HepG2 (cell line): ENCODE data around the gene GNAT2. TPM values are rescaled to one million over a fixed set of nuclear protein-coding genes. Genes with fewer than 3 reads are reported as not detected.

Experiments
- ATAC-seq: fragments of 200-7000 bp; cut with Tn5 transposase; 3 replicates; pipeline ENCODE4 v1.9.1; 2020; ENCODE audit warnings: mild to moderate bottlenecking, moderate library complexity
- BruUV-seq: library from RNA; stranded (reverse); fragments of 400-500 nt; replicated peaks from 2 replicates; lab custom pipeline; 2021; lab: Mats Ljungman, UMichigan
- CTCF ChIA-PET: fragments of 300-600 bp; formaldehyde crosslinking; extraction: SDS; loops from one replicate; lab custom pipeline; 2021; ENCODE audit warnings: low total read pairs, inconsistent platforms, low intra/inter-chr PET ratio; lab: Yijun Ruan, JAX
- POLR2A ChIA-PET: fragments of 350-600 bp; sonication (Branson Sonifier 250); formaldehyde crosslinking; loops from one replicate; lab custom pipeline; 2020; ENCODE audit warnings: antibody characterized with exemption, inconsistent platforms; lab: Yijun Ruan, JAX
- DNase-seq: peaks from one replicate; pipeline ENCODE4 v3.0.0-alpha.2; 2015; ENCODE audit warnings: low spot score
- FAIRE-seq: peaks from 3 replicates; lab custom pipeline; 2011; peaks lifted over from hg19 to GRCh38; lab: Jason Lieb, UNC
- H2AFZ ChIP-seq: one replicate; pipeline ENCODE4 v1.6.1; 2011; ENCODE audit warnings: low read length, inconsistent platforms
- H3K27ac ChIP-seq: fragments of 300-600 bp; 3 replicates; pipeline ENCODE4 v1.8.0; 2011; ENCODE audit warnings: mixed run types, mild to moderate bottlenecking, mixed read lengths, low read length, inconsistent platforms; ENCODE audit not compliant: insufficient read depth; ENCODE audit errors: extremely low read length
- H3K27me3 ChIP-seq, 2 experiments: fragments of 200-600 bp in 1 of 2; 2 replicates in 1 of 2; 3 replicates in 1 of 2; pipeline versions ENCODE4 v1.6.0 to v1.8.0; 2011; ENCODE audit warnings: low read length in 2 of 2, mild to moderate bottlenecking in 2 of 2, moderate library complexity in 2 of 2, inconsistent platforms in 1 of 2; ENCODE audit not compliant: insufficient read depth in 2 of 2, control insufficient read depth in 1 of 2
- H3K36me3 ChIP-seq, 2 experiments: fragments of 200-600 bp in 1 of 2; replicated peaks in 1 of 2; 2 replicates in 1 of 2; 3 replicates in 1 of 2; pipeline versions ENCODE4 v1.5.1 to v1.8.0; 2011; ENCODE audit warnings: low read length in 2 of 2, inconsistent platforms in 1 of 2; ENCODE audit not compliant: insufficient read depth in 2 of 2, control insufficient read depth in 1 of 2
- H3K4me1 ChIP-seq: 2 replicates; pipeline ENCODE4 v1.5.1; 2012; ENCODE audit warnings: low read length, inconsistent platforms; ENCODE audit not compliant: insufficient read depth
- H3K4me2 ChIP-seq: 2 replicates; pipeline ENCODE4 v1.6.0; 2011; ENCODE audit warnings: low read depth, low read length, inconsistent platforms
- H3K4me3 ChIP-seq, 3 experiments: fragments of 200-600 bp in 1 of 3; sonication (generic), shearing (Covaris generic) in 1 of 3; replicated peaks in 1 of 3; 2 replicates each; pipeline ENCODE4 v1.5.1; 2011 to 2016; ENCODE audit warnings: low read length in 3 of 3, inconsistent platforms in 2 of 3, low read depth in 2 of 3, mild to moderate bottlenecking in 2 of 3, control low read depth in 1 of 3, mixed read lengths in 1 of 3; ENCODE audit not compliant: insufficient read depth in 1 of 3
- H3K79me2 ChIP-seq: one replicate; pipeline ENCODE4 v1.6.1; 2011; ENCODE audit warnings: low read length, inconsistent platforms; ENCODE audit not compliant: insufficient read depth
- H3K9ac ChIP-seq: 2 replicates; pipeline ENCODE4 v1.6.0; 2011; ENCODE audit warnings: mild to moderate bottlenecking, low read depth, low read length, inconsistent platforms; ENCODE audit not compliant: insufficient read depth
- H3K9me3 ChIP-seq: 2 replicates; pipeline ENCODE4 v1.5.1; 2012; ENCODE audit warnings: mild to moderate bottlenecking, low read length
- H4K20me1 ChIP-seq: 2 replicates; pipeline ENCODE4 v1.6.0; 2011; ENCODE audit warnings: inconsistent platforms, mild to moderate bottlenecking, low read length, moderate library complexity; ENCODE audit not compliant: insufficient read depth
- FIP1L1 ChIP-seq: fragments of 200-400 bp; formaldehyde crosslinking; IDR thresholded peaks from 2 replicates; pipeline ENCODE4 v1.6.1; 2018; ENCODE audit warnings: low read depth, mild to moderate bottlenecking, low read length, moderate library complexity, borderline replicate concordance; ENCODE audit not compliant: insufficient read depth
- MLXIP ChIP-seq: sonication (generic); formaldehyde crosslinking; IDR thresholded peaks from 2 replicates; pipeline ENCODE4 v1.9.0; 2021; ENCODE audit warnings: missing genetic modification reagents, borderline replicate concordance
- MYC ChIP-seq: sonication (generic); formaldehyde crosslinking; IDR thresholded peaks from 2 replicates; pipeline ENCODE4 v1.9.0; 2021; ENCODE audit warnings: missing genetic modification reagents, borderline replicate concordance
- MYPOP ChIP-seq: sonication (generic); formaldehyde crosslinking; IDR thresholded peaks from 2 replicates; pipeline ENCODE4 v1.8.1; 2023; ENCODE audit warnings: mild to moderate bottlenecking, moderate library complexity, missing genetic modification reagents
- NFRKB ChIP-seq: fragments of 450-650 bp; IDR thresholded peaks from 2 replicates; pipeline ENCODE4 v1.6.1; 2017
- PCBP2 ChIP-seq: fragments of 200-400 bp; formaldehyde crosslinking; optimal IDR thresholded peaks from 2 replicates; pipeline ENCODE3; 2018; ENCODE audit warnings: low read length, low read depth; ENCODE audit not compliant: poor library complexity, severe bottlenecking
- SKIL ChIP-seq: sonication (generic); formaldehyde crosslinking; IDR thresholded peaks from 2 replicates; pipeline ENCODE4 v1.8.0; 2022; ENCODE audit warnings: missing genetic modification reagents, mild to moderate bottlenecking, moderate library complexity, borderline replicate concordance
- ZBTB25 ChIP-seq: IDR thresholded peaks from 2 replicates; pipeline ENCODE4 v1.6.1; 2018; ENCODE audit warnings: missing genetic modification reagents
- ZNF121 ChIP-seq: sonication (generic); formaldehyde crosslinking; IDR thresholded peaks from 2 replicates; pipeline ENCODE4 v1.5.0; 2020; ENCODE audit warnings: mild to moderate bottlenecking, missing genetic modification reagents
- ZNF180 ChIP-seq: sonication (generic); formaldehyde crosslinking; IDR thresholded peaks from 2 replicates; pipeline ENCODE4 v1.4.0; 2020; ENCODE audit warnings: low read depth, missing genetic modification reagents, borderline replicate concordance
- ZNF614 ChIP-seq: IDR thresholded peaks from 2 replicates; pipeline ENCODE4 v1.6.1; 2018; ENCODE audit warnings: missing biosample characterization, missing genetic modification reagents, inconsistent platforms, borderline replicate concordance
- ZNF670 ChIP-seq: sonication (generic); formaldehyde crosslinking; IDR thresholded peaks from 2 replicates; pipeline ENCODE4 v1.8.0; 2022; ENCODE audit warnings: mild to moderate bottlenecking, missing genetic modification reagents, borderline replicate concordance
- ZNF770 ChIP-seq: sonication (generic); formaldehyde crosslinking; IDR thresholded peaks from 2 replicates; pipeline ENCODE4 v1.5.0; 2020; ENCODE audit warnings: mild to moderate bottlenecking, missing genetic modification reagents
- WGBS: methylation state at CpG from one replicate; pipeline ENCODE4 v1.1.6; 2017; ENCODE audit warnings: low lambda C conversion rate; 5-methylcytosine and 5-hydroxymethylcytosine counted together
- in situ Hi-C: cut with HindIII; loops from 2 replicates; pipeline ENCODE4 v1.10.0; 2017; ENCODE audit warnings: low pct_unique_long_range_greater_than_20kb; ENCODE audit not compliant: extremely low pct_ligation_motif_present
- intact Hi-C: fragments of 100-400 bp; cut with micrococcal nuclease; formaldehyde crosslinking; loops from one replicate; pipeline ENCODE4 v1.10.0; 2022; ENCODE audit not compliant: unreplicated experiment
- polyA plus RNA-seq, 8 experiments: library from polyadenylated mRNA; depleted of rRNA in 3 of 8; stranded (reverse) in 7 of 8; unstranded in 1 of 8; fragments of >200 nt; fragmentation: Illumina TruSeq in 4 of 8; extraction: Trizol in 4 of 8; gene quantifications; 2 replicates each; pipeline versions ENCODE4 v1.2.1 to v1.2.3, GENCODE V29; 2011 to 2016; ENCODE audit warnings: low read depth in 4 of 8, missing spikeins in 1 of 8, mixed read lengths in 1 of 8; ENCODE audit not compliant: insufficient read depth in 1 of 8
- total RNA-seq, 5 experiments: library from RNA; depleted of rRNA; stranded (reverse); fragments of >200 nt; fragmentation: Illumina TruSeq; extraction: Trizol; gene quantifications; 2 replicates each; pipeline ENCODE4 v1.2.3, GENCODE V29; 2016; ENCODE audit warnings: low read depth in 1 of 5

Gene GNAT2
- total and polyA plus RNA-seq, 2 of the 13 experiments (the other 11 are each of a cell fraction or from before 2014, with no cell fraction given) = 0.08 to 0.20 TPM

- Histone ChIP-seq H3K4me2 (no peak overlapping the region), H3K9ac (no peak overlapping the region), H3K27me3 (no peaks in the 10 kb centered on the region), H3K4me3 (no peak overlapping the region), H4K20me1 (peaks cover 23% of the 10 kb centered on the region), H2AFZ (no peak overlapping the region)
- CTCF ChIA-PET = no interaction called here
- in situ Hi-C loops (no loop called here), intact Hi-C loops (no loop called here)
- ATAC-seq = no peak; the same call in 2 of the 3 replicates
- TF ChIP-seq FIP1L1 (no peak), PCBP2 (no peak), SKIL (no peak), ZNF614 (CRISPR knock-in tag) (no peak), MYPOP (CRISPR knock-in tag) (no peak), NFRKB (no peak), ZBTB25 (CRISPR knock-in tag) (no peak), ZNF670 (no peak), ZNF770 (CRISPR knock-in tag) (peak; percentile 91), ZNF180 (CRISPR knock-in tag) (no peak), ZNF121 (peak; percentile 42; the same call in 1 of the 2 replicates), MLXIP (CRISPR knock-in tag) (no peak), MYC (CRISPR knock-in tag) (no peak)
- TF ChIP-seq, all 625 proteins: peak for 2
- 95% methylated on average over 4 of the region's 4 CpGs for WGBS
- Histone ChIP-seq H3K36me3 (no peaks in the 10 kb centered on the region), H3K4me1 (peaks cover 67% of the 10 kb centered on the region), H3K27ac (no peak overlapping the region), H3K79me2 (peaks cover 91% of the 10 kb centered on the region), H3K9me3 (no peaks in the 10 kb centered on the region)
- no TSS peak for BruUV-seq
- POLR2A ChIA-PET = interaction anchor here (2.1 kb wide), 1 partner anchor 20 kb away, joined by 8 read pairs; the partner anchor contains the start of gene GNAI3
- no peak for FAIRE-seq
- DNase-seq = no peak
Observed at GRCh38 chr1:109567877-109568672, 51.3 kb downstream of the GNAT2 start.
